ENCODE measurements around the gene CD163L1.
A peak's percentile ranks its signal among the peaks of the same experiment; 100 is the strongest.
"Not testable (repeated sequence)": the region's sequence is repeated elsewhere in the genome, so short reads cannot be mapped to it uniquely, and the experiment has no call there.

The CD163L1 gene

DNA sequence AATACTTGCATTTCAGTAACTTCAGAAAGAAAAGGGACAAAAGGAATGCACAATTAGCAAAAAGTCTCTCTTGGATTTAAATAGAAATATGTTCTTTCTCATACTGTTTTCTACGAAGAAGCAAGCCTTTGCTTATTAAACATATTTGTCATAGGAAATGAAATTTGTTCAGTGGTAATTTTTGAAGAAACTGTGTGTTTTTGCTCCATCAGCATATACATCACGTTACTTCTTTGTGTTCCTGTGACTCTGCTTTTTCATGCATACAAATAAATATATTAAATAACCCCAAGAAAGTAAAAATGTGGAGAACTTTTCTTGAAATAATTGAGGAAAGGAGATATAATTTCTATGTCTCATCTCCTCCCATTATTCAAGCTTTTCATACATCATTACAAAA, 39.7 kb downstream of the CD163L1 start:
- no peak for DNase-seq (ENCODE audit: low read depth, low spot score)

GRCh38 chr12:7403466-7403865, 40.5 kb downstream of the CD163L1 start:
- no peak for DNase-seq (ENCODE audit: low read depth, low spot score)

GRCh38 chr12:7399089-7399488, 44.9 kb downstream of the CD163L1 start:
- no peak for DNase-seq (ENCODE audit: low read depth, low spot score)

DNA sequence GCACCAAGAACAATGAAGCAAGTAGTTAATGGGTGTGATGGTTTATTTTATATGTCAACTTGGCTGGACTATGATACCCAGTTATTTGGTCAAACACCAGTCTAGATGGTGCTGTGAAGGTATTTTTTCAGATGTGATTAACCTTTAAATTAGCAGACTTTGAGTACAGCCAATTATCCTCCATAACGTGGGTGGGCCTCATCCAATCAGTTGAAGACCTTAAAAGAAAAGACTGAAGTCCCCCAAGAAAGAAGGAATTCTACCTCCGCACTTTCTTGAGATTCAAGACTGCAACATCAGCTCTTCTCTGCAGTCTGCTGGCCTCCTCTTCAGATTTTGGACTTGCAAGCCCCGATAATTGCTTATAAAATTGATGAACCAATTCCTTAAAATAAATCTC, 47.5 kb downstream of the CD163L1 start:
- DNase-seq (ENCODE audit: low read depth, low spot score): no peak

DNA sequence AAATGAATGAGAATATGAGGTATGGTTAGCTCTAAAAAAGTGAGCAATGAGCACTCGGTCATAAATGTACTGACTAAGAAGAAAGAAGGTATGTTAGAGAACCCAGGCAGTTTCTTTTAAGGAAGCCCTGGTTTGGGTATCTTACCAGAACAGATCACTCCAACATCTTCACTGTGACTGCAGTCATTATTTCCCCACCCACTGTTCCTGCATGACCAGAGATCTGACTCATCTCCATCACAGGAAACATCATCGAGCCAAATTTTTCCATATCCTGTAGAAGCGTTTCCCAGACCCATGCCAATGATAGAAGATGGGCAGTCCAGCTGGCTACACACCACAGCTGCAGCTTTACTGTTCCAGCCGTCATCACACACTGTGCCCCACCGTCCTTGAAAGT, 48.0 kb downstream of the CD163L1 start:
- DNase-seq (ENCODE audit: low read depth, low spot score): no peak

GRCh38 chr12:7387289-7387688, 56.7 kb downstream of the CD163L1 start:
- no peak for DNase-seq (ENCODE audit: low read depth, low spot score)

DNA sequence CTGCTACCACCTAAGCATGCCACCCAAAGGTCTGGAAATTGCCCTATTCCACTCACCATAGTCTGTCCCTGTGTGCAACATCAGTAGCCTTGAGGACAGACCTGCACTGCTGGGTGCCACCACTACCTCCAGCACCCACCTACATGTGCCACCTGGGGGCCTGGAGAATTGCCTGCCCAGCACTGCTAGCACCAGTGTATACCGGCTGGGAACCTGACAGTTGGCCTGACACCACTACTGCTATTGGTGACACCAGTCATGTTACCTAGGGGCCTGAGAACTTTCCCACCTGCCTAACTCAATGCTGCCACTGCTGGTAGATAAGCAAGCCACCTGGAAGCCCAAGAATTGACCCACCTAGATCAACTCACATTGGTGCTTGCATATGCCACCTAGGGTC, 60.8 kb downstream of the CD163L1 start:
- DNase-seq (ENCODE audit: low read depth, low spot score): no peak

DNA sequence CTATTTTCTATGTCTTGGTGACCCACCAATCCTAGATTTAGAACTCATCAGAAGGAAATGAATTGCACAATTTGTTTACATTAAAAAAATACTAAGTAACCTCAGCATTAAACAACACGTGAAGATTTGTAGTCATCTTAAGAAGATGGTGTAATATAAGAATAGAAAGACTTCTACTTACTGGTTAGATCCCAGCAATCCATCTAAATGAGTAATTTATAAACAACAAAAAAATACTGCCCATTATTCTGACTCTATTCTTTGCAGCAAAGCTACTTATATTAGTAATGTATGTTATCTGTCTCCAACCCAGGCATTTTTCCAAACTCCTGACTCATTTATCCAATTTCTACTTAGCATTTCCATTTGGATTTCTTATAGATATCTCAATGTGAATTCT, 67.8 kb downstream of the CD163L1 start:
- DNase-seq (ENCODE audit: low read depth, low spot score): no peak

DNA sequence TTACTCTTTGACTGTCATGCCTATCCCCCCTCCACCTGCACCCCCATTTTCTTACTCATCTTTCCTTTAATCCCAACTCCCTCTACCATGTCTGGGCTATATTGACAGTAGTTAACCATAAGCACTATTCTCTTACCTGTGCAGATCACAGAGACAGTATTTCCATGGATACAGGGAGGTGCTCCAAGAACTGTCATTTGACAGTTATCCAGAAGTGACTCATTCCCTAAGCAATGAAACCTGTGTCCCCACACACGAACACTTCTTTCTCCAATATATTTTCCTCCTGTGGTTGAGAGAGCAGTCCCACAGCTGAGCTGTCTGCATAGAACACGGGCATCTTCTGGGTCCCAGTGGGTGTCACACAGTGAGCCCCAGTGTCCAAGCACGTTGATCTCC, 68.8 kb downstream of the CD163L1 start:
- DNase-seq (ENCODE audit: low read depth, low spot score): no peak

GRCh38 chr12:7374423-7375144, 69.4 kb downstream of the CD163L1 start:
- DNase-seq (ENCODE audit: low read depth, low spot score): no peak

DNA sequence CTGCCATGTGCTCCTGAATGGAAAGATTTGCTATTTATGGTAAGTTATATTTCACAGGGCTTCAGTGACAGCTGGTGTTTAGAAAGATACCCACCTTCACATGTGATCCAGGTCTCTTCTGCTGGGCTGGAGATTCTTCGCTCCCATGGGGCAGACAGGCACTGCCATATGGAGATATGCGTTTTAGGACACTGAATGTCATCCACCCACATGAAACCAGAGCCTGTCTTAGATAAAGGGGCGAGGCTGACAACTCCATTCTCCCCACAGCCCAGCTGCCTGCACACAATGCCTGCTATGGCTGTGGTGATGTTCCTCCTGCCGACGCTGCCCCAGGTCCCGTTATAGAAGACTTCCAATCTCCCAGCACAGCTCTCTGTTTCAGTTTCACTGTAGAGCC, 70.7 kb downstream of the CD163L1 start:
- DNase-seq (ENCODE audit: low read depth, low spot score): no peak

DNA sequence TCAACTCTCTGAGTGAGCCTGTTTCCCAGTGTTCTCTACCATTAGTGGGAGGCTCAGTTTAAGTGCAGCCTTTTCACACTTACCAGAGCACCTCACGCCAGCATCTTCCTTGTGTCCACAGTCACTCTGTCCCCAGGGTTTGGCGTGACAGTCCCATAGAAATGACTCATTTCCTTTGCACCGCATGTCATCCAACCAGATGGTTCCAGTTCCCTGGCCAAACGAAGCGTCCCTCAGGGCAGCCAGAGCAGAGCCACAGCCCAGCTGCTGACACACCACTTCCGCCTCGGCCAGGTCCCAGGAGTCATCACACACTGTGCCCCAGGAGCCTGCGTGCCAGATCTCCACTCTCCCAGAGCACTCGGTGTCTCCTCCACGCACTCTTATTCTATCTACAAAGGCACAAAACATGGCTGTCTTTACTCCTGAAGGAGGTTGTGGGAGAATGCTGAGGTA, 74.7 kb downstream of the CD163L1 start:
- peak; percentile 16 for DNase-seq (ENCODE audit: low read depth, low spot score)

DNA sequence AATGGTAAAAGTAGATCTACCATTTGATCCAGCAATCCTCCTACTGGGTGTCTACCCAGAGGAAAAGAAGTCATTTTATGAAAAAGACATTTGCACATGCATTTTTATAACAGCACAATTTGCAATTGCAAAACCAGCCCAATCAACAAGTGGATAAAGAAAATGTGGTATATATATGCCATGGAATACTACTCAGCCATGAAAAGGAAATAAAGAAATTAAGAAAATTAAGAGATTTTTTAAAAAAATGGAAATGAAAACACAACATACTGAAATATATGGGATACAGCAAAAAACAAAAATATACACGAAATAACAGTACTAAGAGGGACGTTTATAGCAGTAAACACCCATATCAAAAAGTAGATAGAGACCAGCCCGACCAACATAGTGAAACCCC, 81.2 kb downstream of the CD163L1 start:
- DNase-seq (ENCODE audit: low read depth, low spot score): no peak

DNA sequence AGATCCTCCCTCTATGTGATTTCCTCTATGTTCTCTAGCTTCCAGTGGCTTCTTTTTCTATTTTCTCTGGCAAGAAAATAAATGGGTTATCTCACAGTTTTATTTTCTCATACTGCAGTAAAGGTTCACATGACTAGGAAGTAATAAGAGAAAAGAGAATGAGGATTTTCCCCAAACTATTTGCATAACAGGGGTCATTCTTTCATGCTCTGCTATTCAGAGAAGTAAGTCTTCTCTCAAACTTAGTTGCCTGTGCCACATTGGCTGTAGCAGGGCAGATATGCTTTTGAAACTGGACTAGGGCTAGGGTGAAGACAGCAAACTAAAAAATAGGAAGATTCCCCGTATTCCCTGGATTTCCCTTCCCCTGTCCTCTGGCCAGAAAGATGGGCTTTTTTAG, 82.7 kb downstream of the CD163L1 start:
- DNase-seq (ENCODE audit: low read depth, low spot score): no peak

- no peak for DNase-seq (ENCODE audit: low read depth, low spot score)
Measured at GRCh38 chr12:7354529-7354928, 89.4 kb downstream of the CD163L1 start.

- DNase-seq (ENCODE audit: low read depth, low spot score): no peak
Measured at GRCh38 chr12:7352661-7353060, 91.3 kb downstream of the CD163L1 start.

DNA sequence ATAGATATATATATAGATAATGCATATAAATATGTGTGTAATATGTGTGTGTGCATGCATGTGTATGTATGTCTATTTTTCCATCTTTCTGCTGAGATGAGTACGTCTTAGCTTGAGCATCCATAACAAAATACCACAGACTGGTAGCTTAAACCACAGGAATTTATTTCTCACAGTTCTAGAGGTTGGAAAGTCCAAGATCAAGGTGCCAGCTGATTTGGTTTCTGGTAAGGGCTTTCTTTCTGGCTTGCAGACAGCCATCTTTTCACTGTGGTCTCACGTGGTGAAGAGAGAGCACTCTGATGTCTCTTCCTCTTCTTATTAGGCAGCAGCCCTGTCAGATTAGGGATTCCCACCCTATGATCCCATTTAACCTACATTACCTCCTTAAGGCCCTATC, 92.8 kb downstream of the CD163L1 start:
- DNase-seq (ENCODE audit: low read depth, low spot score): no peak

DNA sequence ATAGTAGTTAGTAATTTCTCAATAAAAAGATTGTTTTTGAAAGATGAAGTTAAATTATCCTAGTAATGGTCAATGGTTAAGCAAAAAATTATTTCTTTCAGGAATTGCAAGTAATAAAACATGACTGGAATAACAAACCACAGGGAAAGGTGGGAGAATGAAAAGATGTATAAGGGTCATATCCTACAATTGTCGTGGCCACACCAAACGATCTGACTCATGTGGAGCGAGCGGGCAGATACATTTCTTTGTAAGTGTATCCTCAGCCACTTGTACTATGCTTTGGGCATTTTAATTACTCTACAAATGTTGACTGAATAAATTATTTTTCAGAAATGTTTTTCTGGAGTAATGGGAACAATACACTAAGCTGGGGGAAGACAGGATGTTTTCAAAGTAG, 94.5 kb downstream of the CD163L1 start:
- DNase-seq (ENCODE audit: low read depth, low spot score): no peak

DNA sequence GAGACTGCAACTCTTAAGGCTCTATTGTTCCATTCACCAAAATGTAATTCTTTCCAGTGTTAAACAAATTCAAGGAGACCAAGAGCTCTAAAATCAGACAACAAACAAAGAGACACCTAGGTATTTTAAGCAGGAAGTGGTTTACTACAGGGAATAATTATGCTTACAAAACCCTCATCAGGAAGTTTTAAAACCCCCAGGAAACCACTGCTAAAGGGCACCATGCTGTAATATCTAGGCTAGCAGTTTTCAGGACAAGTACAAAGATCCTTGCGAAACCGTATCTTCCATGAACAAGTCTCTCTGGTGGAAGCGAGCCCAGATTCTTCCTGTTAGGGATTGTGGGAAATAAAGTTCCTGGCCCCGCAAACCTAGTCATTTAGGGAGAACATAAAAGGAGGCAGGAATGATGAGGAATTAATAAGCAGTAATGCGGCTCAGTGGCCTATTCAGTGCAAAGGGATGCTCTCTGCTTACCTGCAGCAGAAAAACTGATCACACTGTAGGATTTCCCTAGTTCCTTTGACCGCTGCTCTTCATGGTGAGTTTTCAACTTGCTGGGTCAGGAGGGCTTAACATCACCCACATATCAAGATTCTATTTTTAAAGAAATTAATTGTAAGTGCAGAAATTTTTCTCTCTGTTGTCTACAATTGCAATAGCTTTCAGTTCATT, 97.3 kb downstream of the CD163L1 start:
- no peak for DNase-seq (ENCODE audit: low read depth, low spot score)

DNA sequence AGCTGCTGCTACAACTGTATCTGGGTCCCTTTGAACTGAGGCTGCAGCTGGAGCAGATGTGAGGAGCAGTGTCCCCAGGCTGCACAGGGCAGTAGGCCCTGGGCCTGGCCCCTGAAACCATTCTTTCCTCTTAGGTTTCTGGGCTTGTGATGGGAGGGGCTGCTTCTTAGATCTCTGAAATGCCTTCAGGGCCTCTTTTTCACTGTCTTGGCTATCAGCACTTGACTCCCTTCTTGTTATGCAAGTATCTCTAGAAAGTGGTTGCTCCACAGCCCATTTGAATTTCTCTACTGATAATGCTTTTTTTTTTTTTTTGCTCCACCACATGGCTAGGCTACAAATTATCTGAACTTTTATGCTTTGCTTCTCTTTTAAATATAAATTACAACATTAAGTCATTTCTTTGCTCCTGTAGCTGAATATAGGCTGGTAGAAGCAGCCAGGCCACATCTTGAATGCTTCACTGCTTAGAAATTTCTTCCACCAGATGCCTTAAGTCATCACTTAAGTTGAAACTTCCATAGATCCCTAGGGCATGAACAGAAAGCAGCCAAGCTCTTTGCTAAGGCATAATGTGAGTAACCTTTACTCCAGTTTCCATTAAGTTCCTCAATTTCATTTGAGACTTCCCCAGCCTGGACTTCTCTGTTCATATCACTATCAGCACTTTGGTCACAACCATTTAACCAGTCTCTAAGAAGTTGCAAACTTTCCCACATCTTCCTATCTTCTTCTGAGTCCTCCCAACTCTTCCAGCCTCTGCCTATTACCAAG, 98.9 kb downstream of the CD163L1 start:
- no peak for DNase-seq (ENCODE audit: low read depth, low spot score)

DNA sequence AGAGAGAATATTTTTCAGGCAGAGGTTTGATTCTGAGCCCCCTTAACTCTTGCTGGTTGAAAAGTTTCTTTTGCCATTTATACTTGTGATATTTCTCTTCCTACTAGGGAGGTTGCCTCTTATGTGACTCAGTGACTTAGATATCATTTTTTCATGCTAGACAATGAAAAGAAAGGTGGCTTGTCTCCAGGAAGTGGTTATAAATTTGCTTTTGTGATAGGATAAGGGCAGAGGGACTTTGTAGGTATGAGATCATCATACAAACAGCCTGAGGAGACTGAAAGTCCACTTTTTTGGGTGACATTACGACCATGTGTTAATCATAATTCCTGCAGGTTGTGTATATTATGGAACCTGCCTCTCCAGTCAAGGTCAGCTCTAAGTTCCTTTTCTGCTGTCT, 104.3 kb downstream of the CD163L1 start:
- no peak for DNase-seq (ENCODE audit: low read depth, low spot score)

DNA sequence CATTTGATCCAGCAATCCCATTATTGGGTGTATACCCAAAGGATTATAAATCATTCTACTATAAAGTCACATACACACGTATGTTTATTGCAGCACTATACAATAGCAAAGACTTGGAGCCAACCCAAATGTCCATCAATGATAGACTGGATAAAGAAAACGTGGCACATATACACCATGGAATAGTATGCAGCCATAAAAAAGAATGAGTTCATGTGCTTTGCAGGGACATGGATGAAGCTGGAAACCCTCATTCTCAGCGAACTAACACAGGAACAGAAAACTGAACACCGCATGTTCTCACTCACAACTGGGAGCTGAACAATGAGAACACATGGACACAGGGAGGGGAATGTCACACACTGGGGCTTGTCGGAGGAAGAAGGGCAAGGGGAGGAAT, 106.2 kb downstream of the CD163L1 start:
- not testable (repeated sequence) for DNase-seq (ENCODE audit: low read depth, low spot score)

DNA sequence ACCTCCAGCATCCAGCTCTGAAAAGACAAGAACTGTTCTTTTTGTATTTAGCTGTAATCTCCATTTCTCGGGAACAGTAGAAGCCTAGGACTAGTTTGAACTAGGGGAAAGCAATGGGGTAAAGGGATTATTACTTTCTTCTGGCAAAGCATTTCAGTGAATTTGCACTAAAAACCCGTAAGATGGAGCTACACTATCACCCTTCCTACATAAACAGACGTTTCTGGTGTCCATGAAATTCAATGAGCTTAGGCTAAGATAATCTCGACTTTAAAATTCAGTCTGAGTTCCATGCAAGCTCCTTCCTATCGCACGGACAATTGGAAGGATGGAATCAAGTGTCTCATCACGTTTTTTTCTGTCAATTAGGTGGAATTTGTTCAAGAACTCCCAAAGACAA, 116.0 kb downstream of the CD163L1 start:
- DNase-seq (ENCODE audit: low read depth, low spot score): no peak
